ENCODE data around the gene GALNT13.

The GALNT13 gene

GRCh38 chr2:153886833-153887232 is 15.1 kb downstream of the GALNT13 start:
- no peak for TF ChIP-seq JUND (IDR thresholded peaks at IDR 0.05; ENCODE audit: low read depth)
- in situ Hi-C loops (cut with HindIII; ENCODE audit: low pct_unique_long_range_greater_than_20kb, low sequenced_read_pairs): no loop called here
- DNase-seq (ENCODE audit: low read depth in 1 of 2, low spot score in 1 of 2): no peak

- no peak for DNase-seq (ENCODE audit: low read depth in 1 of 2, low spot score in 1 of 2)
- no peak for TF ChIP-seq JUND (IDR thresholded peaks at IDR 0.05; ENCODE audit: low read depth)
- in situ Hi-C loops (cut with HindIII; ENCODE audit: low pct_unique_long_range_greater_than_20kb, low sequenced_read_pairs): no loop called here
Measured at GRCh38 chr2:153890576-153890975, 18.9 kb downstream of the GALNT13 start.

GRCh38 chr2:153891051-153891450 is 19.3 kb downstream of the GALNT13 start:
- no peak for TF ChIP-seq JUND (IDR thresholded peaks at IDR 0.05; ENCODE audit: low read depth)
- in situ Hi-C loops (cut with HindIII; ENCODE audit: low pct_unique_long_range_greater_than_20kb, low sequenced_read_pairs): no loop called here
- no peak for DNase-seq (ENCODE audit: low read depth in 1 of 2, low spot score in 1 of 2)

- TF ChIP-seq JUND (IDR thresholded peaks at IDR 0.05; ENCODE audit: low read depth): no peak
- in situ Hi-C loops (cut with HindIII; ENCODE audit: low pct_unique_long_range_greater_than_20kb, low sequenced_read_pairs): no loop called here
- DNase-seq (ENCODE audit: low read depth in 1 of 2, low spot score in 1 of 2): no peak
Measured at GRCh38 chr2:153912798-153913396, 41.2 kb downstream of the GALNT13 start.

GRCh38 chr2:153917570-153917969 is 45.8 kb downstream of the GALNT13 start:
- DNase-seq (ENCODE audit: low read depth in 1 of 2, low spot score in 1 of 2): no peak
- in situ Hi-C loops (cut with HindIII; ENCODE audit: low pct_unique_long_range_greater_than_20kb, low sequenced_read_pairs): no loop called here
- no peak for TF ChIP-seq JUND (IDR thresholded peaks at IDR 0.05; ENCODE audit: low read depth)

GRCh38 chr2:153935511-153935910 is 63.8 kb downstream of the GALNT13 start:
- in situ Hi-C loops (cut with HindIII; ENCODE audit: low pct_unique_long_range_greater_than_20kb, low sequenced_read_pairs): no loop called here
- DNase-seq (ENCODE audit: low read depth in 1 of 2, low spot score in 1 of 2): no peak
- no peak for TF ChIP-seq JUND (IDR thresholded peaks at IDR 0.05; ENCODE audit: low read depth)

GRCh38 chr2:153939124-153939796 is 67.5 kb downstream of the GALNT13 start:
- DNase-seq (ENCODE audit: low read depth in 1 of 2, low spot score in 1 of 2): no peak
- in situ Hi-C loops (cut with HindIII; ENCODE audit: low pct_unique_long_range_greater_than_20kb, low sequenced_read_pairs): no loop called here
- no peak for TF ChIP-seq JUND (IDR thresholded peaks at IDR 0.05; ENCODE audit: low read depth)

- DNase-seq (ENCODE audit: low read depth in 1 of 2, low spot score in 1 of 2): no peak
- in situ Hi-C loops (cut with HindIII; ENCODE audit: low pct_unique_long_range_greater_than_20kb, low sequenced_read_pairs): no loop called here
- no peak for TF ChIP-seq JUND (IDR thresholded peaks at IDR 0.05; ENCODE audit: low read depth)
Measured at GRCh38 chr2:153940511-153940910, 68.8 kb downstream of the GALNT13 start.

- in situ Hi-C loops (cut with HindIII; ENCODE audit: low pct_unique_long_range_greater_than_20kb, low sequenced_read_pairs): no loop called here
- TF ChIP-seq JUND (IDR thresholded peaks at IDR 0.05; ENCODE audit: low read depth): no peak
- no peak for DNase-seq (ENCODE audit: low read depth in 1 of 2, low spot score in 1 of 2)
Measured at GRCh38 chr2:153944800-153945199, 73.1 kb downstream of the GALNT13 start.

- no peak for DNase-seq (ENCODE audit: low read depth in 1 of 2, low spot score in 1 of 2)
- in situ Hi-C loops (cut with HindIII; ENCODE audit: low pct_unique_long_range_greater_than_20kb, low sequenced_read_pairs): no loop called here
- TF ChIP-seq JUND (IDR thresholded peaks at IDR 0.05; ENCODE audit: low read depth): no peak
Measured at GRCh38 chr2:153946036-153946435, 74.3 kb downstream of the GALNT13 start.

- no peak for TF ChIP-seq JUND (IDR thresholded peaks at IDR 0.05; ENCODE audit: low read depth)
- in situ Hi-C loops (cut with HindIII; ENCODE audit: low pct_unique_long_range_greater_than_20kb, low sequenced_read_pairs): no loop called here
- no peak for DNase-seq (ENCODE audit: low read depth in 1 of 2, low spot score in 1 of 2)
Measured at GRCh38 chr2:153953761-153954160, 82.0 kb downstream of the GALNT13 start.

- in situ Hi-C loops (cut with HindIII; ENCODE audit: low pct_unique_long_range_greater_than_20kb, low sequenced_read_pairs): no loop called here
- DNase-seq (ENCODE audit: low read depth in 1 of 2, low spot score in 1 of 2): no peak
- no peak for TF ChIP-seq JUND (IDR thresholded peaks at IDR 0.05; ENCODE audit: low read depth)
Measured at GRCh38 chr2:153963256-153963655, 91.5 kb downstream of the GALNT13 start.

- in situ Hi-C loops (cut with HindIII; ENCODE audit: low pct_unique_long_range_greater_than_20kb, low sequenced_read_pairs): no loop called here
- TF ChIP-seq JUND (IDR thresholded peaks at IDR 0.05; ENCODE audit: low read depth): no peak
Measured at GRCh38 chr2:153967248-153967973, 95.7 kb downstream of the GALNT13 start.

More at GRCh38 chr2:153967248-153967973, 95.7 kb downstream of the GALNT13 start:
- DNase-seq (ENCODE audit: low read depth in 1 of 2, low spot score in 1 of 2): no peak
